Measurements from ENCODE around the gene RDX. TPM values are rescaled to one million over a fixed set of nuclear protein-coding genes. Genes with fewer than 3 reads are reported as not detected.
"Not testable (repeated sequence)": the region's sequence is repeated elsewhere in the genome, so short reads cannot be mapped to it uniquely, and the experiment has no call there.

Gene RDX
- total RNA-seq, 1 experiment from 2014 or later, result 86.6 TPM

DNA sequence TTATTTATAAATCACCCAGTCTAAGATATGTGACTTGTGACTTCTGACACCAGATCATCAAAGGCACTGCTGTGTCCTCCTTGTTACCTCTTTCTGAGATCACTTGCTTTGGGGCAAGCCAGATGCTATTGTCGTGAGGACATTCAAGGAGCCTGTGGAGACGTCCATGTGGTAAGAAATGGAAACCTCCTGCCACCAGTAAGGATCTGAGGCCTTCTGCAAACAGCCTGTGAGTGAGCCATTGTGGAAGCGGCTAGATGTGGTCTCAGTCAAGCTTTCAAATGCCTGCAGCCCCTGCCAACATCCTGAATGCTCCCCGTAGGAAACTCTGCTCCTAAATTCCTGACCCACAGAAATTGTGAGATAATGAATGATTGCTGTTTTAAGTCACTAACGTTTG is 11.7 kb upstream of the RDX start:
- Histone ChIP-seq H3K9ac (ENCODE audit: extremely low read depth, insufficient read length, low read length) (no peak overlapping the region), H3K4ac (ENCODE audit: low read depth, low read length) (no peak overlapping the region), H4K5ac (ENCODE audit: insufficient read length, low read depth, low read length) (no peak overlapping the region), H3K18ac (ENCODE audit: insufficient read length, low read depth, low read length) (no peak overlapping the region), H2BK12ac (ENCODE audit: insufficient read length, low read depth, low read length) (no peak overlapping the region), H2BK20ac (ENCODE audit: low read depth, low read length, poor library complexity, severe bottlenecking) (no peak overlapping the region), H4K91ac (ENCODE audit: insufficient read length, low read depth, low read length) (no peak overlapping the region), H3K56ac (ENCODE audit: insufficient read length, low read depth, low read length) (no peak overlapping the region), H2BK15ac (ENCODE audit: low read depth, low read length) (no peak overlapping the region), H2AFZ (ENCODE audit: low read length) (no peak overlapping the region), H3K79me1 (ENCODE audit: insufficient read depth, low read depth, low read length, poor library complexity, severe bottlenecking) (no peaks in the 10 kb centered on the region), H3K4me1 (ENCODE audit: insufficient read depth, low read length) (no peaks in the 10 kb centered on the region; the same call in 1 of the 2 replicates), H3K14ac (ENCODE audit: insufficient read depth, low read length) (no peak overlapping the region), H4K20me1 (ENCODE audit: control insufficient read depth, insufficient read depth, insufficient read length) (no peaks in the 10 kb centered on the region), H4K8ac (replicated peaks; ENCODE audit: insufficient read length, low read depth, low read length) (no peak overlapping the region), H2AK5ac (ENCODE audit: insufficient read length, low read length) (no peak overlapping the region), H3K79me2 (ENCODE audit: insufficient read depth, low read length) (no peaks in the 10 kb centered on the region), H3K23ac (ENCODE audit: insufficient read length, low read depth, low read length) (no peak overlapping the region), H2BK120ac (ENCODE audit: low read depth, low read length, poor library complexity, severe bottlenecking) (no peak overlapping the region), H2BK5ac (ENCODE audit: insufficient read length, low read length) (no peak overlapping the region), H3K4me2 (ENCODE audit: insufficient read depth, insufficient read length, low read length) (no peak overlapping the region), H3K23me2 (ENCODE audit: insufficient read length, low read depth, low read length, poor library complexity, severe bottlenecking) (no peaks in the 10 kb centered on the region), H3K9me3 (ENCODE audit: control insufficient read depth, low read depth, low read length) (no peaks in the 10 kb centered on the region), H3K27me3 (ENCODE audit: insufficient read depth, low read length) (no peaks in the 10 kb centered on the region), H3K27ac (ENCODE audit: insufficient read length, low read depth, low read length) (no peak overlapping the region), H3T11ph (ENCODE audit: low read length) (no peak overlapping the region)
- H3K27me3 Mint-ChIP-seq (ENCODE audit: low read depth), result no peaks in the 10 kb centered on the region
- peaks cover 20 to 35% of the 10 kb centered on the region in 2 experiments for H3K4me1 Mint-ChIP-seq
- WGBS (ENCODE audit: extremely low coverage, insufficient read length, low lambda C conversion rate), result no CpG with 5 or more reads among the region's 5 CpGs
- TF ChIP-seq, protein P1, sequence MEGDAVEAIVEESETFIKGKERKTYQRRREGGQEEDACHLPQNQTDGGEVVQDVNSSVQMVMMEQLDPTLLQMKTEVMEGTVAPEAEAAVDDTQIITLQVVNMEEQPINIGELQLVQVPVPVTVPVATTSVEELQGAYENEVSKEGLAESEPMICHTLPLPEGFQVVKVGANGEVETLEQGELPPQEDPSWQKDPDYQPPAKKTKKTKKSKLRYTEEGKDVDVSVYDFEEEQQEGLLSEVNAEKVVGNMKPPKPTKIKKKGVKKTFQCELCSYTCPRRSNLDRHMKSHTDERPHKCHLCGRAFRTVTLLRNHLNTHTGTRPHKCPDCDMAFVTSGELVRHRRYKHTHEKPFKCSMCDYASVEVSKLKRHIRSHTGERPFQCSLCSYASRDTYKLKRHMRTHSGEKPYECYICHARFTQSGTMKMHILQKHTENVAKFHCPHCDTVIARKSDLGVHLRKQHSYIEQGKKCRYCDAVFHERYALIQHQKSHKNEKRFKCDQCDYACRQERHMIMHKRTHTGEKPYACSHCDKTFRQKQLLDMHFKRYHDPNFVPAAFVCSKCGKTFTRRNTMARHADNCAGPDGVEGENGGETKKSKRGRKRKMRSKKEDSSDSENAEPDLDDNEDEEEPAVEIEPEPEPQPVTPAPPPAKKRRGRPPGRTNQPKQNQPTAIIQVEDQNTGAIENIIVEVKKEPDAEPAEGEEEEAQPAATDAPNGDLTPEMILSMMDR (conservative IDR thresholded peaks at IDR 0.05), result no peak
- peaks cover 9% of the 10 kb centered on the region in 2 experiments; a peak in 4 of 5 replicates for H3K9me3 Mint-ChIP-seq
- no peak overlapping the region; a peak in 3 of 7 replicates for H3K27ac Mint-ChIP-seq
- DNase-seq, result no peak
- peaks cover 0 to 12% (median 9%) of the 10 kb centered on the region in 3 experiments; a peak in 4 of 7 replicates for H3K36me3 Mint-ChIP-seq (ENCODE audit: insufficient read depth in 1 of 3, low read depth in 3 of 3)
- H3K4me3 Mint-ChIP-seq, result no peak overlapping the region; a peak in 1 of 5 replicates

DNA sequence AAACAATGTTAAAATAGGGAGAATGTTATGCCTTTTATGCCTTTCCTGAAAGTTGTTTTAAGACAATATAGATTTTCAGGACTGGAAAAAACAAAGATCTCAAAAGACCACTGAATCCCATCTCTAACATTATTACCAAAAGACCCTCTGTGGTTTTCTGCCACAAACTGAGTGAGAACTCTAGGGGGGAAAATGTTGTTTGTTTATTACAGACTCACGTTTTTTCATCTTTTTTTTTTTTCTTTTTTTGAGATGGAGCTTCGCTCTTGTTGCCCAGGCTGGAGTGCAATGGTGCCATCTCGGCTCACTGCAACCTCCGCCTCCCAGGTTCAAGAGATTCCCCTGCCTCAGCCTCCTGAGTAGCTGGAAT is 9.6 kb upstream of the RDX start:
- not testable (repeated sequence) for H3K4ac ChIP-seq (ENCODE audit: low read depth, low read length); H3K4me2 ChIP-seq (ENCODE audit: insufficient read depth, insufficient read length, low read length); H3K27me3 ChIP-seq (ENCODE audit: insufficient read depth, low read length); H2BK12ac ChIP-seq (ENCODE audit: insufficient read length, low read depth, low read length); H2BK120ac ChIP-seq (ENCODE audit: low read depth, low read length, poor library complexity, severe bottlenecking); H4K8ac ChIP-seq (replicated peaks; ENCODE audit: insufficient read length, low read depth, low read length); H2BK15ac ChIP-seq (ENCODE audit: low read depth, low read length); H4K5ac ChIP-seq (ENCODE audit: insufficient read length, low read depth, low read length); H3T11ph ChIP-seq (ENCODE audit: low read length); H3K27ac ChIP-seq (ENCODE audit: insufficient read length, low read depth, low read length); H3K56ac ChIP-seq (ENCODE audit: insufficient read length, low read depth, low read length); H4K20me1 ChIP-seq (ENCODE audit: control insufficient read depth, insufficient read depth, insufficient read length); H3K23me2 ChIP-seq (ENCODE audit: insufficient read length, low read depth, low read length, poor library complexity, severe bottlenecking); H2BK5ac ChIP-seq (ENCODE audit: insufficient read length, low read length); H3K18ac ChIP-seq (ENCODE audit: insufficient read length, low read depth, low read length); H3K4me3 Mint-ChIP-seq; H3K79me1 ChIP-seq (ENCODE audit: insufficient read depth, low read depth, low read length, poor library complexity, severe bottlenecking); H3K27me3 Mint-ChIP-seq (ENCODE audit: low read depth); H3K4me1 ChIP-seq (ENCODE audit: insufficient read depth, low read length); H2AFZ ChIP-seq (ENCODE audit: low read length); H3K14ac ChIP-seq (ENCODE audit: insufficient read depth, low read length); H3K9ac ChIP-seq (ENCODE audit: extremely low read depth, insufficient read length, low read length); DNase-seq; H4K91ac ChIP-seq (ENCODE audit: insufficient read length, low read depth, low read length); H3K23ac ChIP-seq (ENCODE audit: insufficient read length, low read depth, low read length); H2BK20ac ChIP-seq (ENCODE audit: low read depth, low read length, poor library complexity, severe bottlenecking); H3K27ac Mint-ChIP-seq; H2AK5ac ChIP-seq (ENCODE audit: insufficient read length, low read length); H3K9me3 Mint-ChIP-seq; H3K79me2 ChIP-seq (ENCODE audit: insufficient read depth, low read length); H3K9me3 ChIP-seq (ENCODE audit: control insufficient read depth, low read depth, low read length)
- WGBS (ENCODE audit: extremely low coverage, insufficient read length, low lambda C conversion rate), result no CpG with 5 or more reads among the region's 4 CpGs
- Mint-ChIP-seq H3K36me3 (ENCODE audit: insufficient read depth in 1 of 3, low read depth in 3 of 3) (peaks cover 0 to 12% (median 9%) of the 10 kb centered on the region in 3 experiments; a peak in 4 of 7 replicates), H3K4me1 (peaks cover 11 to 20% of the 10 kb centered on the region in 2 experiments)

Data from H9 (cell line).